ENCODE measurements around the gene NCF1.
"Not testable (repeated sequence)": the region's sequence is repeated elsewhere in the genome, so short reads cannot be mapped to it uniquely, and the experiment has no call there.

DNA sequence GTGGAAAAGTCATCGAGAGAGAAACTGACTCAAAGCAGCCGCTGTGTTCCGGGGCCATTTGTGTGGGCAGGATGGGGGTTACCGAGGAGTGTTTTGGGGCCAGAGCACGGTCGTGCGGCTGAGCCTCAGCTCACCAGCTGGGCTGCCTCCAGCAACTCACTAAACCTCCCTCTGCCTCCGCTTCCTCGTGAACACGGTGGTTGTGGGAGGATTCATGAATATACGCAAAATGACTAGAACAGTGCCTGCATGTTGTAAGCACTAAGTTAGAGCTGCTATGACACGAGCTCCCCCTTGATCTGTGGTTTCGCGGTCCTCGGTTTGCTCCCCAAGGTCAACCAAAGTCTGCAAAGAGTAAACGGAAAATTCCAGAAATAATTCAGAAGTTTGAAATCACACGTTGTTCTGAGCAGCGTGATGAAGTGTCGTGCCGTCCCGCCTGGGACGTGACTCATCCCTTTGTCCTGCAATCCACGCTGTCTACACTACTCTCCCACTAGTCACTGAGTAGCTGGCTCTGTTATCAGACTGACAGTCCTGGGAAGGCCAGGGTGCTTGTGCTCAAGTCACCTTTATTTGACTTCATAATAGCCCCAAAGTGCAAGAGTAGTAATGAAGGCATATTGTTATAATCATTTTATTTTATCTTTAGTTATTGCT, 46.5 kb downstream of the NCF1 start:
- TF ChIP-seq, protein P1, sequence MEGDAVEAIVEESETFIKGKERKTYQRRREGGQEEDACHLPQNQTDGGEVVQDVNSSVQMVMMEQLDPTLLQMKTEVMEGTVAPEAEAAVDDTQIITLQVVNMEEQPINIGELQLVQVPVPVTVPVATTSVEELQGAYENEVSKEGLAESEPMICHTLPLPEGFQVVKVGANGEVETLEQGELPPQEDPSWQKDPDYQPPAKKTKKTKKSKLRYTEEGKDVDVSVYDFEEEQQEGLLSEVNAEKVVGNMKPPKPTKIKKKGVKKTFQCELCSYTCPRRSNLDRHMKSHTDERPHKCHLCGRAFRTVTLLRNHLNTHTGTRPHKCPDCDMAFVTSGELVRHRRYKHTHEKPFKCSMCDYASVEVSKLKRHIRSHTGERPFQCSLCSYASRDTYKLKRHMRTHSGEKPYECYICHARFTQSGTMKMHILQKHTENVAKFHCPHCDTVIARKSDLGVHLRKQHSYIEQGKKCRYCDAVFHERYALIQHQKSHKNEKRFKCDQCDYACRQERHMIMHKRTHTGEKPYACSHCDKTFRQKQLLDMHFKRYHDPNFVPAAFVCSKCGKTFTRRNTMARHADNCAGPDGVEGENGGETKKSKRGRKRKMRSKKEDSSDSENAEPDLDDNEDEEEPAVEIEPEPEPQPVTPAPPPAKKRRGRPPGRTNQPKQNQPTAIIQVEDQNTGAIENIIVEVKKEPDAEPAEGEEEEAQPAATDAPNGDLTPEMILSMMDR (IDR thresholded peaks at IDR 0.05), result not testable (repeated sequence)
- not testable (repeated sequence) for TF ChIP-seq EHMT2 (IDR thresholded peaks at IDR 0.05; ENCODE audit: low read depth); RAD21 (conservative IDR thresholded peaks at IDR 0.05 in 1 of 2, IDR thresholded peaks at IDR 0.05 in 1 of 2); NFE2L2 (conservative IDR thresholded peaks at IDR 0.05; ENCODE audit: low read length); EP300 (IDR thresholded peaks at IDR 0.05); POLR2A (IDR thresholded peaks at IDR 0.05; ENCODE audit: low read length); REST (IDR thresholded peaks at IDR 0.05); USF2 (IDR thresholded peaks at IDR 0.05); MYC (IDR thresholded peaks at IDR 0.05; ENCODE audit: borderline replicate concordance, low read length); BHLHE40 (IDR thresholded peaks at IDR 0.05; ENCODE audit: low read depth, low read length); POLR2AphosphoS2 (conservative IDR thresholded peaks at IDR 0.05; ENCODE audit: low read length); ZFP36 (IDR thresholded peaks at IDR 0.05; ENCODE audit: borderline replicate concordance, partially characterized antibody)

Measured in A549 (cell line).